K562 (cell line): ENCODE data around the gene SMC4. TPM values are rescaled to one million over a fixed set of nuclear protein-coding genes. Genes with fewer than 3 reads are reported as not detected.

Source experiments
- CBX1 ChIP-seq: sonication (generic); IDR thresholded peaks from 2 replicates; pipeline ENCODE4 v1.6.1; 2016; ENCODE audit warnings: antibody characterized with exemption, low read depth, mild to moderate bottlenecking
- CBX5 ChIP-seq: IDR thresholded peaks from 2 replicates; pipeline ENCODE4 v1.6.1; 2014; ENCODE audit warnings: low read depth, borderline replicate concordance
- CC2D1A ChIP-seq: fragments of 450-650 bp; IDR thresholded peaks from 2 replicates; pipeline ENCODE4 v1.6.1; 2017; ENCODE audit warnings: mild to moderate bottlenecking
- CEBPB ChIP-seq: fragments of 450-650 bp; IDR thresholded peaks from 2 replicates; pipeline ENCODE4 v1.6.1; 2016; ENCODE audit warnings: missing genetic modification characterization, missing compliant biosample characterization
- CHCHD3 ChIP-seq: fragments of 250-450 bp; sonication (Bioruptor Pico); IDR thresholded peaks from 2 replicates; pipeline ENCODE4 v2.1.2; 2022; ENCODE audit warnings: mild to moderate bottlenecking
- FIP1L1 ChIP-seq: fragments of 200-400 bp; formaldehyde crosslinking; IDR thresholded peaks from 2 replicates; pipeline ENCODE4 v1.6.1; 2018; ENCODE audit warnings: mild to moderate bottlenecking, low read depth, low read length; ENCODE audit not compliant: poor library complexity, severe bottlenecking
- FOXJ3 ChIP-seq: sonication (generic); formaldehyde crosslinking; IDR thresholded peaks from 2 replicates; pipeline ENCODE4 v1.4.0; 2020; ENCODE audit warnings: mild to moderate bottlenecking, missing genetic modification reagents
- HDAC8 ChIP-seq: fragments of 450-650 bp; IDR thresholded peaks from 2 replicates; pipeline ENCODE4 v1.6.1; 2016; ENCODE audit warnings: mild to moderate bottlenecking, missing genetic modification characterization, moderate library complexity, missing compliant biosample characterization
- HIVEP1 ChIP-seq: fragments of 250-450 bp; sonication (Bioruptor Pico); IDR thresholded peaks from 2 replicates; pipeline ENCODE4 v1.4.0; 2020; ENCODE audit warnings: mild to moderate bottlenecking
- MYBL2 ChIP-seq, 2 experiments: fragments of 450-650 bp in 1 of 2; sonication (generic) in 1 of 2; formaldehyde crosslinking in 1 of 2; IDR thresholded peaks; 2 replicates each; pipeline versions ENCODE4 v1.6.1 to v1.8.1; 2017 to 2022; ENCODE audit warnings: borderline replicate concordance in 1 of 2, inconsistent platforms in 1 of 2, low read depth in 1 of 2, mild to moderate bottlenecking in 1 of 2, missing genetic modification reagents in 1 of 2, moderate library complexity in 1 of 2
- NCOA2 ChIP-seq, 2 experiments: fragments of 450-650 bp; IDR thresholded peaks; 2 replicates each; pipeline ENCODE4 v1.6.1; 2018; ENCODE audit warnings: mild to moderate bottlenecking in 2 of 2, moderate library complexity in 1 of 2; ENCODE audit not compliant: partially characterized antibody in 2 of 2
- POLR2B ChIP-seq: fragments of 450-650 bp; IDR thresholded peaks from 2 replicates; pipeline ENCODE4 v1.6.1; 2018; ENCODE audit warnings: low read depth; ENCODE audit not compliant: partially characterized antibody
- RBFOX2 ChIP-seq: fragments of 200-400 bp; formaldehyde crosslinking; IDR thresholded peaks from 2 replicates; pipeline ENCODE4 v1.6.1; 2017; ENCODE audit warnings: low read depth, mild to moderate bottlenecking, low read length, moderate library complexity
- RCOR1 ChIP-seq, 2 experiments: IDR thresholded peaks; 2 replicates each; pipeline ENCODE4 v1.6.1; 2012; ENCODE audit warnings: low read depth in 2 of 2, low read length in 2 of 2, borderline replicate concordance in 1 of 2, improper control_type of control experiment in 1 of 2
- SOX6 ChIP-seq: fragments of 450-650 bp; IDR thresholded peaks from 2 replicates; pipeline ENCODE4 v1.6.1; 2014; ENCODE audit warnings: mild to moderate bottlenecking
- STAG1 ChIP-seq: sonication (generic); formaldehyde crosslinking; IDR thresholded peaks from 2 replicates; pipeline ENCODE4 v1.5.0; 2020; ENCODE audit warnings: missing genetic modification reagents, borderline replicate concordance
- ZNF280B ChIP-seq: fragments of 250-450 bp; sonication (Bioruptor Pico); IDR thresholded peaks from 2 replicates; pipeline ENCODE4 v1.5.1; 2021; ENCODE audit warnings: mild to moderate bottlenecking
- ZNF584 ChIP-seq: fragments of 200-800 bp; sonication (Bioruptor generic); IDR thresholded peaks from 2 replicates; pipeline ENCODE4 v1.6.1; 2016; ENCODE audit warnings: low read depth, mild to moderate bottlenecking, missing genetic modification characterization, missing compliant biosample characterization
- polyA plus RNA-seq, 8 experiments: library from polyadenylated mRNA; depleted of rRNA in 4 of 8; stranded (reverse) in 5 of 8; unstranded in 3 of 8; fragments of >200 nt; fragmentation: Nextera tagmentation in 2 of 8; fragmentation: Illumina TruSeq in 1 of 8; extraction: Ambion mirVana in 2 of 8; extraction: Trizol in 1 of 8; gene quantifications; 2 replicates each; pipeline versions ENCODE4 v1.2.1 to v1.2.3, GENCODE V29; 2011 to 2014; ENCODE audit warnings: inconsistent platforms in 1 of 8, missing spikeins in 1 of 8
- total RNA-seq, 7 experiments: library from RNA; depleted of rRNA in 6 of 7; stranded (reverse); fragments of >200 nt in 6 of 7; fragmentation: Illumina TruSeq in 2 of 7; extraction: Trizol in 2 of 7; gene quantifications; 2 replicates each; pipeline versions ENCODE4 v1.2.1 to v1.2.3, GENCODE V29; 2011 to 2021; ENCODE audit warnings: low replicate concordance in 1 of 7
- TF ChIP-seq, protein P1 (sequence below): fragments of 450-650 bp; formaldehyde crosslinking; IDR thresholded peaks from 2 replicates; pipeline ENCODE4 v1.4.0; 2020; ENCODE audit warnings: mild to moderate bottlenecking, moderate library complexity
- TF ChIP-seq, protein P2 (sequence below): fragments of 250-450 bp; sonication (Bioruptor Pico); IDR thresholded peaks from 2 replicates; pipeline ENCODE4 v1.5.0; 2021
- TF ChIP-seq, protein P3 (sequence below): fragments of 250-450 bp; sonication (Bioruptor Pico); IDR thresholded peaks from 2 replicates; pipeline ENCODE4 v1.9.0; 2021; ENCODE audit warnings: mild to moderate bottlenecking, inconsistent platforms

SMC4 gene
- total and polyA plus RNA-seq, 9 of the 15 experiments (the other 6 are each of a cell fraction or from before 2014, with no cell fraction given): 87.9 to 347 (median 176) TPM

DNA sequence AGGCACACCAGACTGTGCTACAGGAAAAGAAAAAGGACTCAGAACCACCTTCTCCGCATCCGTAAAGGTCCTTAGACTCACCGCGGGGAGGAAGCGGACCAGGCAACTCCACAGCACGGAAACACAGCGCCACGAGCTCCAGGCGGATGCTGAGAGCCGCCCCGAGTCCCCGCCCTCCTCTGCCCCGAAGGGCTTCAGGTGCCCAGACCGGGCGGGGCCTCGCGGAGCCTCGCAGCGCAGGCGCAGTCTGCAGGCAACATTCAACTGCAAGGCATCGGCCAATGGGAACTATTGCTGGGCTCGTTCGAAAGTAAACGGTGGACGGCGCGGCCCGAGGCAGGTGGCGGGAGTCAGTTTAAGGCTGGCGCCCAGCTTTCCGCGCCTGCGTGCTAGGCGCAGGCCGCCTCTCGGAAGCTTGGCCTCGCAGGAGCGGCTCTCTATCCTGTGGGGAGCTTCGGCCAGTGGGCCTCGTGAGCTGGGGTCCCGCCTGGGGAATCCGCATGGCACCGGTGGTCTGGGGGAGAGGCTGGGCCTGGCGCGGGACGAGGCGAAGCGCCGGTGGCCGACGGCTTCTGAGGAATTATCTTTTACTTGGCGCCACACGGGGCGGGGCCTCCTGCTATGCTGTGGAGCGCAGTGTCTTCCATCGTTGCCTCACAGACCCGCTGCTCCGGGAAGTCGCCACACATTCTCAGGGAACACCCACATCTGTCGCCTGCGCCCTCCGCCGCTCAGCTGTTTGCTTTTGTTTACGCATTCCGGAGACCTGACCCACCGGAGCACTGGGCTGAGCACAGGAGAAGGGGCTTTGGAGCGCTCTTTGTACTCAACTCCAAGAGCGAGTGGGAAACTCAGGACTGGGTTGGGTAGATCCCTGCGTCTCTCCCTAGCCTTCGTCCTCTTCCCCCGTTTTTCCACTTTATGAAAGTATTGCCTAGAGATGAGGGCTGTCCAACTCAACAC lies 50.5 kb downstream of the SMC4 start, which contains the start of gene TRIM59 (continued):
- TF ChIP-seq, protein P1, sequence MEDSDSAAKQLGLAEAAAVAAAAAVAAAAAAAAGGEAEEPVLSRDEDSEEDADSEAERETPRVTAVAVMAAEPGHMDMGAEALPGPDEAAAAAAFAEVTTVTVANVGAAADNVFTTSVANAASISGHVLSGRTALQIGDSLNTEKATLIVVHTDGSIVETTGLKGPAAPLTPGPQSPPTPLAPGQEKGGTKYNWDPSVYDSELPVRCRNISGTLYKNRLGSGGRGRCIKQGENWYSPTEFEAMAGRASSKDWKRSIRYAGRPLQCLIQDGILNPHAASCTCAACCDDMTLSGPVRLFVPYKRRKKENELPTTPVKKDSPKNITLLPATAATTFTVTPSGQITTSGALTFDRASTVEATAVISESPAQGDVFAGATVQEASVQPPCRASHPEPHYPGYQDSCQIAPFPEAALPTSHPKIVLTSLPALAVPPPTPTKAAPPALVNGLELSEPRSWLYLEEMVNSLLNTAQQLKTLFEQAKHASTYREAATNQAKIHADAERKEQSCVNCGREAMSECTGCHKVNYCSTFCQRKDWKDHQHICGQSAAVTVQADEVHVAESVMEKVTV (CRISPR knock-in tag): 0 out of 2 replicates have a peak, but pooled peaks have one; percentile 10
- TF ChIP-seq CHCHD3 (no peak), MYBL2 (IDR thresholded peaks at IDR 0.05; ENCODE audit: low read depth) (peak; percentile 100), MYBL2 (CRISPR knock-in tag; IDR thresholded peaks at IDR 0.05; ENCODE audit: borderline replicate concordance) (peak; percentile 100; the same call in 1 of the 2 replicates), RBFOX2 (peak; percentile 99), ZNF584 (CRISPR knock-in tag) (0 out of 2 replicates have a peak, but pooled peaks have one; percentile 28), CC2D1A (peak; percentile 95), FOXJ3 (CRISPR knock-in tag) (no peak), CBX1 (peak; percentile 93), CBX5 (0 out of 2 replicates have a peak, but pooled peaks have one; percentile 10), HDAC8 (tag) (peak; percentile 76), POLR2B (peak; percentile 69), RCOR1 (IDR thresholded peaks at IDR 0.05; ENCODE audit: borderline replicate concordance in 1 of 2, low read depth in 2 of 2, low read length in 2 of 2) (no peak; a peak in 2 of 4 replicates), FIP1L1 (peak; percentile 81), NCOA2 (IDR thresholded peaks at IDR 0.05; ENCODE audit: partially characterized antibody in 2 of 2) (no peak), SOX6 (peak; percentile 27; the same call in 1 of the 2 replicates), ZNF280B (CRISPR knock-in tag) (no peak), STAG1 (CRISPR knock-in tag) (no peak), HIVEP1 (CRISPR knock-in tag) (no peak), CEBPB (tag) (peak; percentile 83)
- TF ChIP-seq, protein P2, sequence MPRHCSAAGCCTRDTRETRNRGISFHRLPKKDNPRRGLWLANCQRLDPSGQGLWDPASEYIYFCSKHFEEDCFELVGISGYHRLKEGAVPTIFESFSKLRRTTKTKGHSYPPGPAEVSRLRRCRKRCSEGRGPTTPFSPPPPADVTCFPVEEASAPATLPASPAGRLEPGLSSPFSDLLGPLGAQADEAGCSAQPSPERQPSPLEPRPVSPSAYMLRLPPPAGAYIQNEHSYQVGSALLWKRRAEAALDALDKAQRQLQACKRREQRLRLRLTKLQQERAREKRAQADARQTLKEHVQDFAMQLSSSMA (CRISPR knock-in tag): peak; percentile 48; the same call in 1 of the 2 replicates
- TF ChIP-seq, protein P3, sequence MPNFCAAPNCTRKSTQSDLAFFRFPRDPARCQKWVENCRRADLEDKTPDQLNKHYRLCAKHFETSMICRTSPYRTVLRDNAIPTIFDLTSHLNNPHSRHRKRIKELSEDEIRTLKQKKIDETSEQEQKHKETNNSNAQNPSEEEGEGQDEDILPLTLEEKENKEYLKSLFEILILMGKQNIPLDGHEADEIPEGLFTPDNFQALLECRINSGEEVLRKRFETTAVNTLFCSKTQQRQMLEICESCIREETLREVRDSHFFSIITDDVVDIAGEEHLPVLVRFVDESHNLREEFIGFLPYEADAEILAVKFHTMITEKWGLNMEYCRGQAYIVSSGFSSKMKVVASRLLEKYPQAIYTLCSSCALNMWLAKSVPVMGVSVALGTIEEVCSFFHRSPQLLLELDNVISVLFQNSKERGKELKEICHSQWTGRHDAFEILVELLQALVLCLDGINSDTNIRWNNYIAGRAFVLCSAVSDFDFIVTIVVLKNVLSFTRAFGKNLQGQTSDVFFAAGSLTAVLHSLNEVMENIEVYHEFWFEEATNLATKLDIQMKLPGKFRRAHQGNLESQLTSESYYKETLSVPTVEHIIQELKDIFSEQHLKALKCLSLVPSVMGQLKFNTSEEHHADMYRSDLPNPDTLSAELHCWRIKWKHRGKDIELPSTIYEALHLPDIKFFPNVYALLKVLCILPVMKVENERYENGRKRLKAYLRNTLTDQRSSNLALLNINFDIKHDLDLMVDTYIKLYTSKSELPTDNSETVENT (CRISPR knock-in tag): peak; percentile 71
